ENCODE results near the gene FOXN3.

The FOXN3 gene

DNA sequence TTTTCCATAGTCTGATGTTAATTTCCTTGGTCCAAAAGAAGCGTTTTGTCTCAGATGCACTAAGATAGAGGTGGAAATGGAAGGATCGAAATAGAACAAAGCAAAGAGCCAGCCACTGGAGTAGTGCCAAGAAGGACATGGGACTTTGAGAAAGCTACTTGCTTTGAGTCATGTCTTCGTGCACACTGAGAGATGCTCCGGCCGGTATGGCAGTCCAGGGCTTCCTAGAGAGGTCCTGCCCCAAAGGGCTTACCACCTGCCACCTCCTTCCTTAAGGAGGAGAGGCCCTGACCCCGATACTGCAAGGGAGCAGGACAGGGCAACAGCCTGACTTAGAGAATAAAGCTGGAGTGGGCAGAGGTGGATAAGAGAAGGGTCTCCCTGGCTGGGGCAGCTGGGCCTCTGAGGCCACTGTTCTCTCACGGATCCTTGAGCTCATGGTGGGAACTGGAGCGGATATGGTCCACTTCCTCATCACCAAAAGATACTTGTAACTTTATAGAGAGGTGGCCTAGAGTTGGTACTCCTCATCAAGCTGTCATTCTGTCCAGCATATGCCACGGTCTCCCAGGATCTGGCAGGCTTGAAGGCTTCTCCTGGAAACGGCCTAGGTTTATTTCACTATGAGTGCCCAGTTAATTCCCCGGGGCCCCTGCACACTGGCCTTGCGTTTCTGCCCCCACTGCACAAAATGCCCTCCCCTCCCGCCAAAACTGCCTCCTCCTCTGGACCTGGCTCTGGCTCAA is 57.4 kb downstream of the FOXN3 start:
- no peak for DNase-seq (ENCODE audit: low spot score)

- DNase-seq (ENCODE audit: low spot score), result no peak
Measured at GRCh38 chr14:89357655-89358297, 59.3 kb downstream of the FOXN3 start.

DNA sequence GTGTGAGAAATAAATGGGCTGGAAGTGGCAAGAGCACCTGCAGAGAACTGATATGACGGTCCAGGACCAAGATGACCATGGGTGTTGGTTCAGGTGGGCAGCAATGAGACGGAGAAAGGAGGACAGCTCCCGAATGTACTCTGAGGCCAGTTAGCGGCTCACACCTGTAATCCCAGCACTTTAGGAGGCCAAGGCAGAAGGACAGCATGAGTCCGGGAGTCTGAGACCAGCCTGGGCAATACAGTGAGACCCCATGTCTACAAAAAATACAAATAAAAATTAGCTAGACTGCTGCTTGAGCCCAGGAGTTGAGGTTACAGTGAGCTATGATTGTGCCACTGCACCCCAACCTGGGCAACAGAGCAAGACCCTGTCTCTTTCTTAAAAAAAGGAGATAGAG is 60.1 kb downstream of the FOXN3 start:
- DNase-seq (ENCODE audit: low spot score), result no peak

DNA sequence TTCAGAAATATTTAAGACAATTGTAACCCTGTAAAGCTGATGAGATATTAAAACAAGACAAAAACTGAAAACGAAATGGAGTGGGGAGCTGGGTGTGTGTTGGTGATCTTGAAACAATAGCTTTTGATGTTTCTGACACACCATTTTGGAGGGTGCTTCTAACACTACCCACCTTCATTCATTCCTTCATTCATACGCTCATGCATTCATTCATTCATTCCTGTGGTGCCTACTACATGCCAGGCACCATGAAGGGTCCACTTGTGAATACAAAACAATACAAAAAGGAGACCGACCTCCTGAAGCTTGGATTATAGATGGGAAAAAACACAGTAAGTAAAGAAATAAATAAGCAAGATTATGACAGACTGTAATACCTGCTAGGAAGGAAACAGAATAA is 60.5 kb downstream of the FOXN3 start:
- DNase-seq (ENCODE audit: low spot score), result no peak

DNA sequence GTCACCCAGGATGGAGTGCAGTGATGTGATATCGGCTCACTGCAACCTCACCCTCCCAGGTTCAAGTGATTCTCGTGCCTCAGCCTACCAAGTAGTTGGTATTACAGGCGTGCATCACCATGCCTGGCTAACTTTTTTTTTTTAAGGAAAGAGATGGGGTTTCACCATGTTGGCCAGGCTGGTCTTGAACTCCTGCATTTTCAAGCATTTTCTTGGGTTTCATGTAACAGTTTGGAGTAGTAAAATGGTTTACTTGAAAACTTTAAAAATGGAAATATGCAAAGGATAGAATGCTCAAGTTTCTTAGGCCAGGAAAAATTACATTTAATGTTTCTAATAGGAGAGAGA is 63.3 kb downstream of the FOXN3 start:
- no peak for DNase-seq (ENCODE audit: low spot score)

- DNase-seq (ENCODE audit: low spot score), result no peak
Measured at GRCh38 chr14:89352976-89353765, 63.9 kb downstream of the FOXN3 start.

DNA sequence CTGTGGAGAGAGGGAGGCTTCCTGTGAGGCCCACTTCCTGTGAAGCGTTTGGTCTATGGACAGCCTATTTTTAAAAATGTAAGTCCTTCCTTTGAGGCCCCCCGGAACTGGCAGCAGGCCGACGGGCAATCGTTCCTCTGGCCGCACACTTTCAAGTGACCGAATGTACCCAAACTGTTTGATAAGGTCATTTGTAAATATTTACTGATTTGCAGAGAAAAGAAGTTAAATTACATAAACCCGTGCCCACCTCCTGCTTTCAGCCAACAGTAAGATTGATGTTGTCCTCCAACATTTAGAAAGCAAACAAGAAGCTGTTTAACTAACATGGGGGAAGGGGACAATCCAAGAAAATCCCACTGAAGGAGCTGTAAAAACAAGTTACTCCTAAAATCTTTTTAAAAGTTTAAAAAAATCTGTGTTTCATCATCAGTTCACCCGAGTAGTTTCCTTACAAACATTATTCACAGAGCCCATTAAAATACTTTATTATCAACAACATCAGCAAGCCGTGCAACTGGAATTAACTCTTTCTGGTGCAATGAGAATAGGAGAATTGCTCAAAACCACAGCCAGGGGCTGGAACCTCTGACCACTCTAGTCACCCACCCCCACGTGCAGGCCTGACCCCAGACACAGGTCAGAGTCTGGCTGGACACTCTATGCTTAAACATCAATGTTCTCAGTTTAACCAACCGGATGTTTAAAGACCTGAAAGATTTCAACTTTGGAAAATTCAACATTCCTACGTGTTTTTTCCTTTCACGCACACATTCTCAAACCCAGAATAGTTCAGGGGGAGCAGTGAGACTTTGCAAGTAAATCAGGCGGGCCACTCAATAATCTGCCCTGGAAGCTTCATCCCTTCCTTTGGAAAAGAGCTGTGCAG is 65.3 kb downstream of the FOXN3 start:
- DNase-seq (ENCODE audit: low spot score), result peak; percentile 52

DNA sequence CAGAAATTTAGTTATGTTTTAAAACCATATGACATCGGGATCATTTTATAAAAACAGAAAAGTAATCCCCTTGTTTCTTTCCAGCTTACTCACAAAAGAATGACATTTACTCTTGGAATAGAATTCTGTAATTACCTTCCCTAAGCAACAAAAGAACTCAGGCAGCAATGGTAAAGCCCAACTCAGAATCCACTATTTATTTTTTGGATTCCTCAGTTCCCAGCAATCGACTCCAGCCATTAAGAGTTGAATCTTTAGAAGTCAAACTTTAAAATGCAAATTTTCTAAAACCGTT is 65.9 kb downstream of the FOXN3 start:
- no peak for DNase-seq (ENCODE audit: low spot score)

DNA sequence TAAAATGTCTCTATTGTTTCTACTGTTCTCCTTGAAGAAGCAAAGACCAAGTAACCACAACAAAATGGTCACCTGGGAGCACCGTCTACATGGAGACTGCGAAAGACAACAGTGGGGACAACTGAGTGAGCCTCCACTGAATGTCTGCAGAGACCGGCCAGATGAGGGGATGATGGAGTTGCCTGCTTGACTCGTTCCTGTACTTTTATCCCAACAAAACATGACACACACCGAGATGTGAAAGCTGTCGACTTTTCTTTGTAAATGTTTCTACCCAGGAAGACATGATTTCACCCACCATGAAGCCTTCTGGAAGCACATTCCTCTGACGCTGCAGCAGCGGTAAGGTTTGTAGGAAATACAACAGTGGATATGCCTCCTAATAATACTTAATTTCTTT is 66.9 kb downstream of the FOXN3 start:
- DNase-seq (ENCODE audit: low spot score), result no peak

DNA sequence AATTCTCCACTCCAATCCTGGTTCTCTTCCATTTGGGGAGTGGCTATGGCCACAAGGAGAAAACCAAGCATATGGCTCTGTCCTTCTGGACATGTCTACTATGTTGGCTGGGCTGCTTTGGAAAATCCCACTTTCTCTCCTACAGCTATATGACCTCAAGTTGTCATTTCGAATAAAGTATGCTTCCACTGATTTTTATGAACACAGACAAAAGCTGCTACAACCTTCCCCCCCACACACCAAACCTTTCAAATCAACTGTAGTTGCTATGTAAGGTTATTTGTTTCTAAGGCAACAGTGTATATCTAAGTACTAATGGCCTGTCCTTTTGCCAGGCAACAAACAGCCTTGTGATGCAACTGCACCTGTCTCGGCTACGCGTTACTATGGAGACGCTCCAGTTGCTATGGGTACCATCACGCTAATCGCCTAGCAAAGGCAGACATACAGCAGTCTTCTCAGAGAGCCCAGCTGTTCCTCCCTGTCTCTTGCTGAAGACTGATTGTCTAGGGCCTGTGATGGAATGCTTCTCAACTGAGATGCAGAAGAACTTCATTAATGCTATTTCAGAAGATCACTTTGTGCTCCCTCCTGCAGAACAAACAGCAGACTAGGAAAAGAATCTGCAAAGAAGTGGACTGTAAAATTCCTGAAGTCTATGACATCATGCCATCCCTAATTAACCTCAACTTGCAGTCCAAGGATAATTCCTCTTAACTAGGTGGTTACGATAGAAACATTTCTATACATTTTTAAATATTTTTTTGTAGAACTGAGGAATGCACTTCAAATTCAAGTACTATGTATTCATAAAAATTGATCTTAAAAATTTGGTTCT is 67.6 kb downstream of the FOXN3 start:
- no peak for DNase-seq (ENCODE audit: low spot score)

- DNase-seq (ENCODE audit: low spot score), result no peak
Measured at GRCh38 chr14:89348722-89349121, 68.3 kb downstream of the FOXN3 start.

GRCh38 chr14:89347885-89348284 is 69.1 kb downstream of the FOXN3 start:
- DNase-seq (ENCODE audit: low spot score), result no peak

DNA sequence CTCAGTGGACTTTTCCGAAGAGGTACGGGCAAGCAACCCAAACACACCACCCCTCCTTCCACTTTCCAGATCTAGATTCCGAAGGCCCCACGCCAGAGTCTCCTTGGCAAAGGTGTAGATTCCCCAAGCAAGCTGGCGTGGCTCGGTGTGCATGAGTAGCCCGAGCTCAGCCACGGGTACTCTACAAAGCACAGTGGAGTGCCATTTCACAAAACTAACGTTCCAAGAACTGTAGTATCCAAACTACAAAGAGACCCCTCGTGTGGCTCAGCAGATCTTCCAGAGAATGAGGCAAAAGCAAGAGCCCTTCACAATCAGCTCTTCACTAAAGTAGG is 72.1 kb downstream of the FOXN3 start:
- DNase-seq (ENCODE audit: low spot score), result no peak

DNA sequence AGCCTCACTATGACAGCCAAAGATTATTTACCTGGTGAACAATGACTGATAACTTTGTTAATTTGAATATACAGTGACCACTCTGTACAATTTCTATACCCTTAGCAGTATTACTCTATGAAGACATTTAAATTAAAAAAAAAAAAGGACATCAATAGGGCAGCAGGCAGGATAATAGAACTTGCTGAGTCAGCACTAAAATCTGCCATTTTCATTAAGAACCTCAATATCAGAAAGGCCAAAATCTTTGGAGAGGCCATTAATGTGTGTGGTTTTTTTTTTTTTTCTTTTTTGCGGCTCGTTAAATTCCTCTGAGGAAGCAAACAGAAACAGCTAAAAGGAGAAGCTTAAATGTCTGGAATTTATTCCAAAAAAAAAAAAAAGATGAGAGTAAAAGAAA is 73.7 kb downstream of the FOXN3 start:
- DNase-seq (ENCODE audit: low spot score), result no peak

DNA sequence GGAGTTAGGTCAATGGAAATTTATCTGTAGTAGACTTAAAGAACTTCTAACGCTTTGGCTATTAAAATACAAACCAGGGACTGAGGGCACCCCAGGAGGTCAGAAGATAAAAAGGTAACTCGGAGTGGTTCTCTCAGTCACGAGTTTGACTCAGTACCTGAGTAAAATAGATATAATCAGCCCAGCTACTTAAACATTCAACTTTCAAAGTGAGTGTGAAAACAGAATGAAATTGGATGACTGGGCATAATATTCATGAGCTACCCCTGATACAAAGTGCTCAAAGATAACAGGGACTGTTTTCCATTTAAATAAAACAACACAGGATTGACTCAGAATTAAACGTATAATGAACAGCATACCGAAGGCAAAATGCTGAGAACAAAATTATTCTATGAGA is 75.0 kb downstream of the FOXN3 start:
- no peak for DNase-seq (ENCODE audit: low spot score)

DNA sequence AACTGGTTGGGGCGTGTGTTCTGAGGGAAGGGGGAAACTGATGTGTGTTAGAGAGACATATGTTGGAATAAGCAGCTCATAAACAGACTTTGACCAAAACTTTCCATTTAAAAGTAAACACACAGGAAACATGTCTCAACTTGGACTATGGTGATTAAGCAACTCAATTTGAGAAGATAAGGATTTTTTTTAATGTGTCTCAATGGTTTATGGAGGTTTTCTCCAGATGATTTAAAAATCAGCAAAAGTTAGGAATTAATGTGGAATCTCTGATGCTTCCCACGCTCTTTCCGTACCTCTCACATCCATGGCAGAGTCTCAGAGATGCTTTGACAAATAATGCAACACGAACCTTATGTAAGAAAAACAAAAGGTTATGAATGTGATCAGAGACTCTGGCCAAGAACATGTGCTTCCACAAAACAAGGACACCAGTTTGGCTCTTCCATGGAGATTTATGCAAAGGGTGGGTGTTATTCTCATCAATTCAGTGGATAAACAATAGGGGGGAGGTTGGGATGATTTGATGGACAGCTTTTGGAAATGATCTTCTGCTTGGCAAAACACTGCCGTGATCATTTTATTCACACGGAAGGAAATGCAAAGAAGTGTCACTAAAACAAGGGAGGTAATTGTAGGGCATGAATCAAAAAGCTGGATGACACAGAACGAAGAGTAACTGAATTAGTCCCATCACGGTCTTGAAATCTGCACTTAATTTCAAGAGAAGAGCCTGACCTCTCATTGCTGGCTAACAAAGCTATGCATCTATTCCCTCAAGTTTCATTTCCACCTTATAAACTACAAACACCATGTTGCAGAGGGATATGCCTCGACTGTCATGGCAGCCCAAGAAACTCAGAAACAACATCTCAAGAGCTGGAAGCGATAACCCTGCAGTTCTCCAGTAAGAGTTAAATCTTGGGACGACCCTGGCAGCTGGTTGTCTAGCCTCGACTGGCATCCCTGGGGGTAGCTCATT is 76.5 kb downstream of the FOXN3 start:
- no peak for DNase-seq (ENCODE audit: low spot score)

DNA sequence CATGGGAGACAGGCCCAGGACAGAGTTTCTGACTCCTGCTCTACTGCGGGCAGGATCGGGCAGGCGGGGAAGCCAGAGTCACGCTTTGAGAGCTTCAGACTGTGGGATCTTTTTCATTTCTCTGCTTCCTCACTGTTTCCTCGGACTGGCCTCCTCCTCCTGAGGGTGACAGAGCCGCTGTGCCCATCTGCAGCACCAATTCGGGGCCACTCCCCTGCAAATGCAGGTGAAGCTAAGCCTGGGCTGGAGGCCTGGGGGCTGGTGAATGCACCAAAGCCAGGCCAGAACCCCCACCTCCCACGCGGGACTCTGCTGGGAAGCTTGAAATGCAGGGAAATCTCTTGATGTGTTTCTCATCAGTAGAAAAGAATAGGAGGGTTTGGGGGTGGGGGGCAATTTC is 77.5 kb downstream of the FOXN3 start:
- DNase-seq (ENCODE audit: low spot score), result no peak

GRCh38 chr14:89339158-89339557 is 77.9 kb downstream of the FOXN3 start:
- DNase-seq (ENCODE audit: low spot score), result no peak

GRCh38 chr14:89336338-89336737 is 80.7 kb downstream of the FOXN3 start:
- DNase-seq (ENCODE audit: low spot score), result no peak

DNA sequence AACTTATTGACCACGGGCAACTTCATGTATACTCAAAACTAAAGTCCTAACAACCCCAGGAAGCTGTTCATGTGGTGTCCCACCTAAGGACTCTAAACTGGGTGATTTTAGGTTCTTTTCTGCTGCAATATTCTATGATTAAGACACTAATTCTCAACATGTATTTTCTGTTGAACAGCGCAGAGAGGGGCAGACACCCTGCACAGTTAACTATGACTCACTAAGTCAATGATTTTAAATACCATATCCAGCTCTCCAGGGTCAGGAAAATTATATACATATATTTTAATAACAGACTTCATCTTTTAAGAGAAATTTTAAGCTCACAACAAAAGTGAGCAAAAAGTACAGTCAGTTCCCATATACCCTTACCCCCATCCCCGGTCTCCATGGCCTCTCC is 85.0 kb downstream of the FOXN3 start:
- no peak for DNase-seq (ENCODE audit: low spot score)

DNA sequence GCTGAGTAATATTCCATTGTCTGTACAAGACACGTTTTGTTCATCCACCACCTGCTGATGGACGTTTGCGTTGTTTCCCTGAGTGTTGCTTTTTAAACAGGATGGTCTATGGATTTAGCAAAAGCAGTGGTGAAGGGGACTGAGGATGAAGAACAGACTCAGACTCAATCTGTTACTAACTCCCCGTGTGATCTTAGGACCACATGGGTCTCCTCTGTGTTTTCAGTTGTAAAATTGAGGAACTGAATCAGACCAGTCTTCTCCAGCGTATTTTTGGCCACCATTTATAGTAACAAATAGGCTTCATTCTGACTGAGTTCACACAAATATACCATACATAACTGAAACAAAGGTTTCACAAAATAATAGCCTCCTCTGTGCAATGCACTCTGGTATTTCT is 85.6 kb downstream of the FOXN3 start:
- no peak for DNase-seq (ENCODE audit: low spot score)
